ENCODE measurements around the gene CLNK.

CLNK gene, protein sequence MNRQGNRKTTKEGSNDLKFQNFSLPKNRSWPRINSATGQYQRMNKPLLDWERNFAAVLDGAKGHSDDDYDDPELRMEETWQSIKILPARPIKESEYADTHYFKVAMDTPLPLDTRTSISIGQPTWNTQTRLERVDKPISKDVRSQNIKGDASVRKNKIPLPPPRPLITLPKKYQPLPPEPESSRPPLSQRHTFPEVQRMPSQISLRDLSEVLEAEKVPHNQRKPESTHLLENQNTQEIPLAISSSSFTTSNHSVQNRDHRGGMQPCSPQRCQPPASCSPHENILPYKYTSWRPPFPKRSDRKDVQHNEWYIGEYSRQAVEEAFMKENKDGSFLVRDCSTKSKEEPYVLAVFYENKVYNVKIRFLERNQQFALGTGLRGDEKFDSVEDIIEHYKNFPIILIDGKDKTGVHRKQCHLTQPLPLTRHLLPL

DNA sequence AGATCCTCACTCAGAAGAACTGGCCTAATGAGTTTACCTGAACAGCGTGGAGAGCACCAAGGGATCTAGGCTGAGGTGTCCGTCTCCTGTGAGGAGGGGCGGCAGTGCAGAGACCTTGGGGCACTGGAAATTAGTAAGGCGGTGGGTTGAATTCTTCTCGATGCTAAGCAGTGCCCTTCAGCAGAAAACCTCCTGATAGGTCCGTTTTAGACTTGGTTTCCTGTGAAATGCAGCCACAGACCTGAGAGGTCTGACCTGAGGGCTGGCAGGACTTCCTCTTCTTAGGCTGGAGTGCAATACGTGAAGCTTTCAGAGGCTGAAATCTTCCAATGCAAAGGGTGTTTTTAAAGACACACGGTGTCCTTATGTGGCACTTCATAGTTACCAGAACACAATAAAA is at the start of gene CLNK:
CLNK (minus strand) TSS at position 138 of the 400 bp plus-strand sequence. CDS start 16,899 bp downstream, outside the sequence.
- no peak for DNase-seq

DNA sequence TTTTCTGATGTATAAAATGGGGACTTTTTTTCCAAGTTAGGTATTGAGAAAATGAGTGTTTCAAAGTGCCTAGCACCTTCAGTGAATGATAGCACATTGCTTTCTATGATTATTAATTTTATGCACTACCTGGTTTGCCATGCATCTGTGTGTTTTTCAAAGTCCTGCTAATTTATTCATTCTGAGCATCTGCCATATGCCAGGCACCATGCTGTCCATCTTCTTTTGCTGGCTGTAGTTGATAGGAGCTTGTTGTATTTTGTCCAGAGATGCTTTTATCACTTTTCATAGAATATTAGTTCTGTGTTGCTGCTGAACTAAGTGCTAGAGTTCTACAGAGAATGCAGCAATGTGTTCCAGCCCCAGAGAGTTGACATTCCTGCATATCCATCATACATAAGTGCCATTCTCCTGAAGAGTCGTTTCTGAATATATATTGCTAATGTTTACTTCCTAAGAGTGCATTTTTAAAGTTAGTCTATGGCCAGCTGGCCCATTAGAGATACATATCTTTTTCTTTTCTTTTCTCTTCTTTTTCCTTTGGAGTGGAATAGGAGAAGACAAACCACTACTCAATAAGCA is 49.0 kb upstream of the CLNK start:
- no peak for DNase-seq

DNA sequence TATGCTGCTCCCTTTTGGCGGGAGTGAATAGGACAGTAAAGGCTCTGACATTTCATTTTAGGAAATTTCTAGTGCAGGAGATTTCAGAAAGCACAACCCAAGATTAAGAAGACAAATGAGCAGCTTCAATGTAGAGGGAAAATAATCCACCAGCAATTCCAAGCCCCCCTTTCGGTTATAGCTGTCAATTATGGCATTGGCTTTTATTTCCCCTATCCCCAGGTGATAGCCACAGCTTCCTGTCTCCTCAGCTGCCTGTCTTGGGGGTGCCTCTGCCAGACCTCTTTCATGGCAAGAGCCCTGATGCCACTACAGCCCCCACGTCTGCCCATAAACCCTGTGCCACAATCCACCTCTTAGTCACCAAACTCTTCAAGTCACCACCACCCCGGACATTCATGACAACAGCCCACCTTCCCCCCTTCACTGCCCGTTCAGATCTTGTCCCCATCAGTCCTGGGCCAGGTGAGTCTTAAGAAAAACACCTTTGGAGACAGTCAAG is 48.4 kb upstream of the CLNK start:
- no peak for DNase-seq

DNA sequence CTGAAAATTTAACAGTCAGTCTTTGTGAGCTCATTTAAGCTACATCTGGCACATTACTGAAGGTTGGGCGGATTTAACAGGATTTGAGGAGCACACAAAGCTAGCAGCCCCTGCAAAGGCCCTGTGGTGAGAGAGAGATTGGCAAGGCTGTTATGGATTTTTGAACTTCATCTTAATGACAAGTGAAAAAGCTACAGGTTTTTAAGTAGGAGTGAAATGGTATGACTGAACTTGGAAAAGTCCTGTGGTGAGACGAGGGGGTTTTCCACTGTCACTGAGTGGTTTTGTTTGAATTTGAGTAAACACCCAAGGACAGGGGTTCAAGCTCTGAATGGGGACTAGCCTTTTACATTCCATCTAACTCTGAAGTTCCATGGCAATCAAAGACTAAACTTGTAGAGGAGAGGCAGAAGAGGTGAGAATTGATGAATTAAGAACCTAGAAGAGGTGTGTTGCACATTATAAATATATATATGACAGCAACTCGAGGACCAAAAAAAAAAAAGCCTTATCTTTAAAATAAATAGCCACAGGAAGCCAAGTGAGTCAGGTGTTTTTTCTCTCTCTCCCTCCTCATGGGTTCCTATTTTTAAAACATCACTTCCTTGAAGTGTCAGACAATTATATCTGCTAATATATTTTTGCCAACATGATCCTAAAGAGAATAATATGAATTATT is 47.8 kb upstream of the CLNK start:
- no peak for DNase-seq

DNA sequence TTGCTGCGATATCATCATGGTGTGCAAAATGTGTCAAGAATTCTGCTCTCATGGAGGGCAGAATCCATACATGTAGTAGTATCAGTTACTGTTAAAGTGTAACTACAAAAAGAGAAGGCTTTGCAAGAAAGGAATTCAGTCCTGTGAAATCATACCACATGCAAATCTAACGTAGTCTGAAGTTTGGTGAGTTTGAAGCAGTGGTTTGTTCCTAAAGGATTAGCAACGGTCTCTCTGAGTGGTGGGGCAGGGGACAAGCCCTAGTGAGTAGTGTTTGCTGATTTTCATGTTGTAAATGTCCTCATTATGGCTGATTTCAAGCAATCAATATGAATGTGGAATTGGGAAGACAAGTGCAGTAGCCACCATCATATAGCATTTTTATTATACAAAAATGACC is 47.1 kb upstream of the CLNK start:
- no peak for DNase-seq

DNA sequence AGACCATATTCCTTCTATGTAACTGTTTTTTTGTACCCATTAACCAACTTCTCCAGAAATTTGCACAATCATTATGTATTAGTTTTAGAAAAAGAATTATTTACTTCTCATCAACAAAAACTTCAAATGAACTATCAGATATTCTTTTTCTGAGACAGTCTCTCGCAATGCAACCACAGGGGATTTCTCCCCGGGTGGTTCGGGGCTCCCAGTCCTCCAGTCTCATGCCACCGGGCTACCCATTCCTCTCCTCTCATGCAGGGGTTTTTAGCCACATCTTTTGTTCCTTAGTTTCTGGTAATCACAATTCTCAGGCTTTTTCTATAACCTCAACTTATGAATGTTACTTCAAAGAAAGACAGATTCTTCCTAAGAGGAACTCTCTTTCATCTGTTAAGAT is 46.6 kb upstream of the CLNK start:
- DNase-seq: no peak

DNA sequence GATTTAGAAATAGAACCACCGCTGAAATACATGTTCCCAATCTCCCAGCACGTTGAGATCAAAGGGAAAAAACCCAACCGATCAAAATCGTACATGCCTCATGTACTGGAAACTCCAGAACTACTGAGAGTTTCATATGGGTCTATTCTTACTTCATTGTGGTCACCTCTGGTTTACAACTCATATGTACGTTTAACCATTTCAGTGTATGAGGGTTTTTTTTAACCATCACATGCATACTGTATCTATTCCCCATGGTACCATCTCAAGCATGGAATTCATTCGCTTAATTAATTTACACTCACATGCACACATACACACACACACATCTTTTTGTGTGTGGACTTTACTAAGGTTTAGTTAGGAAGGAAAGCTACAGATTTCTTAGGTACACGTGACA is 46.0 kb upstream of the CLNK start:
- no peak for DNase-seq

DNA sequence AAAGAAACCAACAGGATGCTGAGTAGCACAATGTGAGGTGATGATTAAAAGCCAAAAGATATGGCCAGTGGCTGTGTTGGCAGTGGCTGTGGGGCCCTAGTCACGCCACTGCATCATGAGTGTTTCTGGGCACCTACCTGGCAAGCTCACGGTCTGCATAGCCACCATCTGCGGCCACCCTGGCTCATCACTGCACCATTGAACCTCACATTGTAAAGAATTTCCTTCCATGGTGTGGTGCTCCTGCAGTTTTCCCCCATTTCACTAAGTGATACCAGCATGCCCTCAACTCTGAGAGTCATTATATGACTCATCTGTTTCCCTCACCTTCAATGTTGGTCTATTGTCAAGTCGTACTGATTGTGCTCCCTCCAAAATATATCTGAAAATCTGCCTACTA is 45.5 kb upstream of the CLNK start:
- no peak for DNase-seq

DNA sequence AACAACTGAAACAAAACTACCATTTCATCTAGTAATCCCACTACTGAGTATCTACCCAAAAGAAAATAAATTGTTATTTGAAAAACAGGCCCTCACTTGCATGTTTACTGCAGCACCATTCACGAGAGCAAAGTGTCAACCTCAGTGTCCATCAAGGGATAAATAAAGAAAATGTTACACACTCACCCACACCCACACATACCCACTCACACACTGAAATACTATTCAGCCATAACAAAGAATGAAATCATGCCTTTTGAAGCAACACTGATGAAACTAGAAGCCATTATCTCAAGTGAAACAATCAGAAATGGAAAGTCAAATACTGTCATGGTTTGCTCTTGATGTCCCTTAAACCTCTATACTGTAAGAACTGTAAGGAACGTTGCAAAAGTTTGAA is 44.8 kb upstream of the CLNK start:
- DNase-seq: no peak

DNA sequence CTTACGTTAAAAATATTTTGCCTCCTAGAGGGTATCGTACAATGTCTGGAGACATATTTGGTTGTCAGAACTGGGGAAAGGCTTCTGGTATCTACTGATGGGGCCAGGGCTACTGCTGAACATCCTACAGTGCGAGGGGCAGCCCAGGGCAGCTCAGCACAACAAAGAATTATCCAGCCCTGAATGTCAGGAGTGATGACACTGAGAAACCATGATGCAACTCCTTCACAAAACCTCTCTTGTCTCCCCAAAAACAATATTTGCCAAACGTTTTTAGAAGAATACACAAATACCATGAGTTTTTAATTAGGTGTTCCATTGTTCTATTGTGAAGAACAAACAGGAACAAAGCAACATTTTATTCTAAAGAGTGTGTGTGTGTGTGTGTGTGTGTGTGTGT is 43.4 kb upstream of the CLNK start:
- DNase-seq: no peak

DNA sequence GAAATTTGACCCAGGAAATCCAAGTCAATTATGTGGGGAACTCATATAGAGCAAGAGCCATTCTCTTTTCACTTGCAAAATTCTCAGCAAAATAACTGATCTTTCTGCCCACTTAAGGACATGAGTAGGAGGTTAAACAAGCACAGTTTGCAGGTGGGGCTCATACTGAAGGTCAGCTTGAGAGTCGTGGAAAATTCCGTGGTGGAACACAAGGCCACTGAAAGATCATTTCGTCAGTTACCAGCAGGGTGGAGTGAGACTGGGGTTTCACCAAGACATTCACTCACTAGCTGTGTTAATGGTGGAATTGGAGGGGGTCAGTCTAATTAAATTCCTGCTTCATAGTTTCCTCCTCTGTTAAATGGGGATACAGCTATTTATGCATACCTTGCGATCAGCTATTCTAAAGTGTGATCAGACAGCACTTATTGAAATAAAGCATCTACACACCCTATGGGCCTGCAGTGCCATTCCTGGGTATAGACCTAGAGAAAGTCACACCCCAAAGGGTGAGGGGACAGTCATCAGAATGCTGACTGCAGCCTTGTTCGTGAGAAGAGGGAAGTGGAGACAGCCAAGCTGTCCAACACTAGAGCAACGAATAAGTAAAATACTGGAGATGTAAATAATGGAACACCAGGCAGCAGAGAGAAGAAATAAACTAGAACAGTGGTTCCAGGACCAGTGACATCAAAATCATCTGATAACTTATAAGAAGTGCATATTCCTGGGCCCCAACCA is 42.7 kb upstream of the CLNK start:
- DNase-seq: no peak

DNA sequence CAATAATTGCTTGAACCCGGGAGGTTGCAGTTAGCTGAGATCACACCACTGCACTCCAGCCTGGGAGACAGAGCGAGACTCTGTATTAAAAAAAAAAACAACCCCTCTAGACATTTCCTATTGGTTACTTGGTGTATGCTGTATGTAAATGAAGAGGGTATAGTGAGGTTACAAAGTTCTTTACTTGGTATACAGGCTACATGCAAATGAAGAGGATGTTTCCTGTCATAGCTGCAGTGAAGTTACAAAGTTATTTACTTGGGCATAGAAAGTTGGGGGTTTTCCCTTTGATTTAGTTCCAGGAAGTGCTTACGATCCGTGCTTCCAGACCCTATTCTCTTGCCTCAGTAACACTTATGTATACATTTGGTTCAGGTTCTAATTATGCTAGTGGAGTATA is 38.4 kb upstream of the CLNK start:
- DNase-seq: no peak

DNA sequence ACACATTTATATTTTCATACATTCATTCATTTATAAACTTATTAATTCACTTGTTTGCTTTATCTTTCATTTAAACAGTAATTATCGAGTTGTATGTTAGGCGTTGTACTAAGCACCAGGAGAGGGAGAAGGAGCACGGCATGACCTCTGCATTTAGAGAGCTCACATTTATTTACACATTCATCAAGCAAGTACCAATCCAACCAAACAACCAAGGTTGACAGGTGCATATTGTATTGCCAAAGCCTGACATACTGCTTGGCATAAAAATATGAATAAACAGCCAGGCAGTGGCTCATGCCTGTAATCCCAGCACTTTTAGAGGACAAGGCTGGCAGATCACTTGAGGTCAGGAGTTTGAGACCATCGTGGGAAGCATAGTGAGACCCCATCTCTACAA is 37.0 kb upstream of the CLNK start:
- DNase-seq: peak; percentile 66

DNA sequence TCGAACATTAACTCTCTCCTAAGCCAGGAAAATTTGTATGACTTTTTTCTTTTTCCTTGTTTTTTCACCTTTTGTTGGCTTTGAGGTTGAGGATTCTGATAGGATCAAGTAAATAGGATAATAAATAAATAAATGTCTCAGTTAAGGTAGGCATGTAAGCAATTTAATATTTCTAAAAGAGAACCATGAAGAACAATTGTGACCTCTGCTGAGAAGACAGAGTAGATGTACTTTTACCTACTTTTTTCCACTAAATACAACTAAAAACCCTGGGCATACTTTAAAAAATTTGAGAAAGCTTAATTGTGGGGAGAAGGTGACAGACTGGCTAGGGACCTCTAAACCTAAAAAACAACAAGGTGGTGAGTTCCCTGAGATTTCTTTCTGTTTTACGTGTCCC is 31.6 kb upstream of the CLNK start:
- DNase-seq: no peak

DNA sequence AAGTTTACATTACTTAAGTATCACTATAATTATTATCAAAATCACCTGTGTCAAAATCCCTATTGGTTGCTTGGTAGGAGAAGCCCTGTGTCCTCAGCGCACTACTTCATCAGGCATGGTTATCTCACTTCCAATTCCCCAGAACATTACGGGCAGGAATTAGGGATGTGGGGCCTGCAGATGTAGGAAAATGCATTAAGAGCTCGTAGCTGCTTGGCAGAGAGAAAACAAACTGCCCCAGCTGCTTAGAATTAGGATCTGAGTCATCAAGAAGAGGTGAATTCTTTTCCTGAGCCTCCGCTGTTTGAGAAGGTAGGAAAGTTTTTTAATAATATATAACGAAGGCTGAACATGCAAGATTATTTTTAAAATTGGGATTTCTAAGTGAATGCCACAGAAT is 31.1 kb upstream of the CLNK start:
- no peak for DNase-seq

DNA sequence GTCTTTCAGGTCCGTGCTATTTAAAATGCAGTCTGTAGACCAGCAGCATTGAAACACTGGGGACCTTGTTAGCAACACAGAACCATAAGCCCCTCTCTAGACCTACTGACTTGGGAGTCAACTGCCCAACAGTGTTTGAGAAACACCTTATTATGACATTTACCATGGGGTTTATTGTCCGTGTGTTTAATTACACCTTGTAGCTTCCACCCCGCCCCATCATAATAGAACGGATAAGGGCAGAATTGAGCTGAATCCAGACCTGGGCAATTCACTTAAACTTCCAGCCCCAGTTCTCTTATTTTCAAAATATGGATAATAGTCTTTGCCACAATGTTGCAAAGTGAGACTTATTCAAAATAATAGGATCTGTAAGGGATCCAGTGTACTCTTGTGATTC is 30.6 kb upstream of the CLNK start:
- no peak for DNase-seq

DNA sequence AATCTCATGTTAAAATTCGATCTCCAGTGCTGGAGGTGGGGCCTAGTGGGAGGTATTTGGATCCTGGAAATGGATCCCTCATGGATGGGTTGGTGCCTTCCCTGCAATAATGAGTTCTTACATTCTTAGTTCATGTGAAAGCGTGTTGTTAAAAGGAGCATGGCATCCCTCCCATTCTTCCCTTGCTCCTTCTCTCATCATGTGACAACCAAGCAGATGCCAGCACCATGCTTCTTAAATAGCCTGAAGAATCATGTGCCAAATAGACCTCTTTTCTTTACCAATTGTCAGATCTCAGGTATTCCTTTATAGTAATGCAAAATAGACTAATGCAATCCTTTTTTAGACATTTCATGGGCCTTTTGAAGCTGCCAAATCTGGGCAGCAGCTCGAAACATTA is 29.0 kb upstream of the CLNK start:
- no peak for DNase-seq

DNA sequence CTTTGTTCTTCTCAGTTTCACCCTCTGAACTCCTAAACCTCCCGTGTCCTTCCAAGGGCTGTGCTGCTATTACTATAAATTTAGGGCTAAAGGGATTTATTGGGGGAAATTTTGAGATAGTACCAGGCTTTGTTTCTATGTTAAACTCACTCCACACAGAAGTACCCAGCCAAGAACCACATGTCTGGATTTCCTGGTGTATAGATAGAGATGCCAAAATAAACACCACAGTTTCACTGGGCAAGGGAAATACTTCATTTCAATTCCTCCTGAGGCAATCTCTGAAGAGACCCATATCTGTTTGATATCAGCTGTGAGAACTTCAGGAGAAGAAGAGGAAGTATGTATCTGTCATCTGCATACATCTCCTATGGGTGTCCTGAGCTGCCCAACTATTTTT is 21.7 kb upstream of the CLNK start:
- no peak for DNase-seq

DNA sequence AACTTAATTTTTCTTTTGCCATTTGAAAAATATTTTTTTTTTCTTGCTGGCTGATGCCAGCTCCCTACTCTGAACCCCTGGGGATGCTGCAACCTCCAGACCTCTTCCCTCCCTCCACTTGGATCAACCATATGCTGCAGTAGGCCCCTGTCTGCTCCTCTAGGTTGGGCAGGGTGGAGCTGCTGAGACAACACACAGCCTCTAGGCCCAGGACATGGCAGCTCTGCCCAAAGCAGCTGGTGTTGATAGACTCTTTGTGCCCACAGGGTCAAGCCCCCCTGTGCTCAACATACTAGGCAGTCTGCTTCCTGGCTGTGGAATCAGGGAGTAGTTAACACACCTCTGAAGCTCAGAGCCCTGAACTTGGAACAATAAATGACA is 19.9 kb upstream of the CLNK start:
- no peak for DNase-seq

DNA sequence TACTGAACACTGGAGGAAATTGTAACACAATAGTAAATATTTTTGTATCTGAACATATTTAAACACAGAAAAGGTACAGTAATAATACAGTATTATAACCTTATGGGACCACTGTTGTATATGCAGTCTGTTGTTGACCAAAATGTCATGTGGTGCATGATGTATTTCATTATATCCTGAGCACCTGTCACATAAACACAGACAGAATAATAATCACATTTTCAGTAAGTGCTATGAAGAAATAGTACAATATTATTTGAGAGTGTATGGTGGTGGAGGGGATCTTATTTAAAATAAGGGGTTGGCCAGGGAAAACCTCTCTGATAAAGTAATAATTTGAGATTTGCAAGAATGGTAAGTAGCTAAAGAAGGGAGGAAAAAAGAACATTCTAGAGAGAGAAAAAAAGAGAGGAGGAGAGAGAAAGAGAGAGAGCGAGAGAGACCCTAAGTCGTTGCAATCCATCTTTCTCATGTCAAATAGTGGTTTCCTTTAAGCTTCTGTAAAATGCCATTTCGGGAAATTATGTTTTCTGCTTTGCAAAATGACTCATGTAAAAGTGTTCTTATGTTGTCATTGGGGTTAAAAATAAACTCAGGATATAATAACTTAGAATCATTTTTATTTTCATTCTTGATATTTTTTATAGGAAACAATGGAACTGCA is 19.3 kb upstream of the CLNK start:
- DNase-seq: no peak

DNA sequence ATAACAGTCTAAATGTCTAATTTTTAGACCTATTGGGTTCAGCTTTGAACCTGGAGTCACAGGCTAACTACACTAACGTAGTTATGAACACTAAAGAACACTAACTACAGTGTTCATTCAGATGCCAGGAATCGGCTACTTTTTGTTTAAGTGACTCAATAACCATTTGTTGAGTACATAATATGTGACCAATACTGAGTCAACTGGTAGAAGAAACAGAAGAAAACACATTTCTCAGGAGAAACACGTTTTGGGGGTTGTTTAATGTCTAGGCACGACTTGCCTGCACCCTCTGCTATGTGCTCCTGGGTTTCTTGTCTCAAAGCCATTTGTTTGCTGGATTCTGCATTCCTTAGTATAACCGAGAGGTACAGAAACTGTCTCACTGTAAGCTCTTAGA is 18.6 kb upstream of the CLNK start:
- DNase-seq: no peak

DNA sequence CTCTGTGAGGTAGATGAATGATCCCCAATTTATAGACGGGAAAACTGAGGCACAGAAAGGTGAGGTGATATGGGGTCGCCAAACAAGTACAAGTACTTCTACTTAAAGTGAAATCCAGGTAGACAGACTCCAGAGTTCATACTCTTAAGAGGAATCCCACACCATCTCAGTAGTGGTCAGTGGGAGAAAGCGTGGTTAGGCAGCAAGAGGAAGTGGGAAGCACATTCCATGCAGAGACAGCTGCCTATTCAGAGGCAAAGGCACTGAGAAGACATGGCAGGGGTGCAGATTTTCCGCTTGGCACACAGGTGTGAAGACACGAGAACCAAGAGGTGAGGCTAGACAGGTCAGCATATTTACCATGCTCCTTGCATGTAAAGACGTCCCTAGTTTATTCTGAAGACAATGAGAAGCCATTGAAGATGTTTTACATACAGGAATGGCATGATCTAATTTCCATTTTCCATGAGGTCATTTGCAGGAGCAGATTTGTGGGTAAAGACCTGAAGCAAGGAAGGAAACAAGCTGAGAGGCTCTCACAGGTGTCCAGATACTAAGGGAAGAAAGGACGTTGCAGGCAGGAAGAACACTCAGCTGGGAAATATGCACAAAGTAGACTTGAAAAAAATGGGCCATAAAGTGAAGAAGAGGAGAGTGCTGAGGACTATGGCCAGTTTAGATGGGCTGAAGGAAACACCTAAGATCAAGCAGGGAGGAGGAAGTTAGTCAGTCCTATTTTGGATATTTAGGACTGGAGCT is 17.3 kb upstream of the CLNK start:
- no peak for DNase-seq

Data from DMS153 (cell line).